NCI-H345 treated with DMSO at 0.1 percent for 48 hours (cell line): ENCODE results near the gene SEZ6L.

ENCODE experiments used
- DNase-seq: peaks from one replicate; lab custom pipeline; 2025; ENCODE audit not compliant: unreplicated experiment; lab: John Stamatoyannopoulos, UW

SEZ6L gene

DNA sequence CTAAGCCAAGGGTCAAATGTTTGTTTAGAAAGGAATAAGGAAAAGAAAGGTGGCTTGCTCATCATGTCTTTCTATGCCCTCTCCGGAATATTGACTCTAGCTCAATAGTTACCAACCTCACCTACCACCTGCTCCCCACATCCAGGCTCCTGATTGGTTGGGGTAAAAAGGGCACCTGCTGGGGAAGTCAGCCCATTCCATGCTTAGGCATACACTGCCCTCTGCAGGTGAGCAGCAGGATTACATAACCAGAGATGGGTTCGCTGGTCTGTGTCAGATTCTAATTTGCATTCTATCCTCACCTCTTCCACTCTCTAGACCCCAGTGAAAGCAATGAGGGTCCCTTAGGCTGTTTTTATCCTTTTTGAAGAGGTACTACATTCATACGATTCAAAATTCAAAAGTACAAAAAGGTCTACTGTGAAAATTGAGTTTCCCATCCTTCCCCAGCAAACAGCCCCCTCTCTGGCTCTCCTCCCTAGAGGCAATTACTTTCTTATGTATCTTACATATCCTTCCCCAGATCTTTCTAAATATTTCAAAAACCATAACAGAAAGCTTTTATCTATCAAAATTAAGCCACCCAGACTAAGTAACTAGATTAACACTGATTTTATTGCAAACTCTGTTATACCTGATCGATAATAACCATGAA lies 161.8 kb downstream of the SEZ6L start:
- peak; percentile 75 for DNase-seq

DNA sequence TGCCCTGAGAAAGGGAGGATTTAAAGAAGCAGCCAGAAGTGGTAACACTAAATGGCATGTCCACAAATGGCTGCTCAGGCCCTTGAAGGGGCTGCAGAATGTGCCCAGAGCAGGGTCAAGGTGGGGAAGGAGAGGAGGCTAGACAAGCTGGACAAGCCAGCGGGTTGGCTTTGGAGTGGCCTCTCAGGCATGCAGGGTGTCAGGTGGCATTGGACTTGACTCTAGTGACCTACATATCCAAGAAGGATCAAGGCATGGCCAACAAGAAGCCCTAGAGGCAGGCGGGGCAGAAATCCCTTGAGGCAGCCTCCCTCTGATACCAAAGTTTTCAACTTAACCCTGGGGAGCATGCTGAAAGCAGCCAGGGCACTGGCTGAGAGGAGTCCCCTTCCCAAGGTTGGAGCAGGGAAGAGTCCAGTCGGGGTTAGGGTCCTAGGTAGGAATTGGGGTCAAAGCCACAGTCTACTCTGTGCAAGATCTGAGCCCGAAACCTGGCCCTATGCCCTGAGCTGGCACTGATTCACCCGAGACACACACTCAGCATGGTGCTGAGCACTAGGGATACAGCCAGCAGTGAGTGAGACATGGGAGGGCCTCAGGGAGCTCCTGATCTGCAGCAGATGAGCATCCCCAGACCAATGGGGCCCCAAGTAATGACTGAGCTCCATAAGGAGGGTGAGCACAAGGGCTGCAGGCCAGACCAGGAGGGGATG lies 164.0 kb downstream of the SEZ6L start:
- DNase-seq: no peak

- no peak for DNase-seq
These were observed 165.0 kb downstream of the SEZ6L start for GRCh38 chr22:26334232-26334631.

DNA sequence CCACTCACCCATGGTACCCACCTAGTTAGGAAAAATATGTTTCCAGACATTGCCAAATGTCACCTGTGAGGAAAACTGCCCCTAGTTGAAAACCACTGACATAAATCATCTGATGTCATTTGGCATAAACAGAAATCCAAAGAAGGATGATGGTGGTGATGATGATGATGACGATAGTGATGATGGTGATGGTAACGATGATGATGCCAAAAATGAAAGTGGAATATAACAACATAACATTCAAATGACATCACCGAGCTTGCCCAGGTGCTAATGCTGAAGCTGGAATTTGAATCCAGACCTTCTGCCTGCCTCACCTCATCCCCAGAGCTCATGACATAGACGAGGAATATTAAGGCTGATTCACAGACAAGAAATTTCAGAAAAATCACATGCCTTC lies 167.5 kb downstream of the SEZ6L start:
- DNase-seq: no peak

DNA sequence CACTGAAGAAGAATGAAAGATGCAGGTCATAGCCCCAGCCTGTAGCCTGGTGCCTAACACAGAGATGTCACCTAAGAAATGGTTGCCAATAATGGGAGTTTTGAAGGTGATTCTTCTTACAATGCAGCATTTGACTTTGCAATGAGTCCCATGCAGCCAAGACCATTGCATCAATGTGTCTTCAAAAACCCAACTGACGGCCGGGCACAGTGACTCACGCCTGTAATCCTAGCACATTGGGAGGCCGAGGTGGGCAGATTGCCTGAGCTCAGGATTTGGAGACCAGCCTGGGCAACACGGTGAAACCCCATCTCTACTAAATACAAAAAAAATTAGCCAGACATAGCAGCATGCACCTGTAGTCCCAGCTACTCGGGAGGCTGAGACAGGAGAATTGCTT lies 170.5 kb downstream of the SEZ6L start:
- DNase-seq: no peak

DNA sequence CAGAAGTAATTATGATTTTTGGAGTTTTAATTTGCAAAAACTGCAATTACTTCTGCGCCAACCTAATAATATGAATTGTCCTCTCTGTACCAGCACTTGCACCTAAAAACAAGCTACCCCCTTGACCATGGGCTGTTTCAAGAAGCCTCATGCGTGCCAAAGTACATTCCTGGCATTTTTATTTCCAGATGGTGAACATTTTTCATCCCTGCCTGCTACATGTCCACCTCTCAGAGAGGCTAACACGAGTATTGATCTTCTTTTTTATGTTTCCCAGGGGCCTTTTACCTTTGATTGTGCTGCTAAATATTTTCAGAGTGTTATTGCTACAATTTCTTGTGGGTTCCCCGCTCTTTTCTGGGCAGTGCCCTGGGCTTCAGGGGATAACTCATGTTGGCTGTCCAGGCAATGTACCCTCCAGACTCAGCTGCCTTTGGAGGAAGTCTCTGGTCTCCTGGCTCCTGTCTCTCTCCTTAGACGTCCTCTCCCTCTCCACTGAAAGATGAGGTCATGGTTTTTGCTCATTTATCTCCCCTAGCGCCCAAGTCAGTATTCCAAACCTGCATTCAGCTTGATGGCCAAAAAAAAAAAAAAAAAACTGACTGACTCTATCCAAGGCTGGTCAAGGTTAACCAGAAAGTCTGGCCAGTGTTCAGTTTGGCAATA lies 173.6 kb downstream of the SEZ6L start:
- no peak for DNase-seq

- DNase-seq: no peak
These were observed 176.2 kb downstream of the SEZ6L start for GRCh38 chr22:26345496-26345895.

DNA sequence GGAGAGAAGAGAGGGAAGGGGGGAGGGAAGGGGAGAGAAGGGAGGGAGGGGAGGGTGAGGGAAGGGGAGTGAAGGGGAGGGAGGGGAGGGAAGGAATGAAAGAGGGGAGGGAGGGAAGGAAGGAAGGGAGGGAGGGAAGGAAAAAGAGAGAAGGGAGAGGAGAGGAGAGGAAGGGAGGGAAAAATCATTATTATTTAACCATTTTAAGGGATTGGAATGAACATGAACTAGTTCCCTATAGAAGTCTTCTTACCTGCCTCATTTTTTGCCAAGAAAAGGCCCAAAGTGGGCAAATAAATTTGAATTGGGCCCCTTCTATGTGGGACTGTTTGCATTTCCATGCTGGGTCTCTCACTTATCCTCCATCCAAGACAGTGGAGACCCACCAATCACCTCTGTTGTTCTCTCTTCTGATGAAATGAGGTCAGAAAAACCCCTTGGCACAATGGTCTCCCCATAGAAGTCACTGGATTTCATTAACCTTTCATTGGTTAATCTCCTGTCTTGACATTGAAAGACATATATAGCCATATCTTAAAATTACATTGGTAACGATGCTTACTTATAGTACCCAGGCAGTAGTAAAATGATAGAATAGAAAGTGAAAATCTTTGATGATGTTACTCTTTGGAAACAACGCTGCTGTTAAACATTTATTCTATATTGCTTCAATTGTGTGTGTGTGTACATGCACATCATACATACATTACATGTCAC lies 179.7 kb downstream of the SEZ6L start:
- DNase-seq: no peak

DNA sequence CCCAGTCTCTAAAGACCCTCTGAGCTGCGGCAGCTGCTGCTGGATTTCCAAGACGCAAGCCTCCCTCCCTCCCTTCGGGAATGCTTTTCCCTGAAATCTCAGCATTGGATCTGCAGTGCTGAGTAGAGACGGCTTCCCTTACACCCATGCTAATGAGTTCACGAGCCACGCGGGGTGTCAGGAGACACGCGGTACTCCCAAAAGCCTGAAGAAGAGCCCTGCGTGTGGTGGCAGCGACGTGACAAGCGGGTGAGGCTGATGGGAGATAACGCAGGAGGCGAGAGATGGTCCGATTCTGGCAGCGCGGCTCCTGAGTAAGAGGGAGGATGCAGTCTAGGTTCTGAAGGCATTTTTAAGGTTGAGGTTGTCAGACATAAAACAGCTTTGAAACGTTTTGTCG lies 185.4 kb downstream of the SEZ6L start:
- no peak for DNase-seq

DNA sequence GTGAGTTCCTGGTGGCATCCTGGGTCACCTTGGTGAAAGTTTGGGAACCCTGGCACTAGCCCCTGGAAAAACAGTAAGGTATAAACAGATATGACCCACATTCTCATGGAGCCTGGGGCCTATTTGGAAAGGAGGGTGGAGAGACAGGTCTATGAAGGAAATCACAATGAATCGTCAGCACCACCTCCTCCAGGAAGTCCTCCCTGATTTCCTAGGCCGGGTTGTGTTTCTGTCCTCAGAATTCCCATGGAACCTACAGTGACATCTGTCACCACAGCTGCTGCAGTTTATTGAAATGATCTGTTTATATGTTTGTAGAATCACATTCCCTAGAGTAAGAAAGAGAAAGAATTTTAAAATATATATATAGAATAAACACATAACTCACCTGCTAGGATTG lies 188.0 kb downstream of the SEZ6L start:
- no peak for DNase-seq

GRCh38 chr22:26357813-26358212 lies 188.6 kb downstream of the SEZ6L start:
- no peak for DNase-seq

DNA sequence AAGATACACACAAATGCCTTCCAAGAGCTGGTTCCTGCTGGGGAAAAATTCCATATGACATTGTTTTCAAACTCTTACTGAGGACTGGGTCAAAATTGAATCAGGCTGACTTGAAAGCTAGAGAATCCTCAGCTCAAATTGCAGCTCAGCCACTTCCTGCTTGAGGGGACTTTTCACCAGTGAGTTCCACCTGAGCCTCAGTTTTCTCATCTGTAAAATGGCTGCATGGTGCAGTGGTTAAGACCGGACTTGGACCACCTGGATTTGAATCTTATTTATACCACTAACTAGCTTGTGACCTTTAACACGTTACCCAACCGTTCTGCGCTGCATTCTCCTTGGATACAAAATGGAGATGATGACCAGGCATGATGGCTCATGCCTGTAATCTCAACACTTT lies 189.9 kb downstream of the SEZ6L start:
- DNase-seq: no peak

GRCh38 chr22:26360169-26360885 lies 191.1 kb downstream of the SEZ6L start:
- DNase-seq: peak; percentile 8

- DNase-seq: no peak
These were observed 193.2 kb downstream of the SEZ6L start for GRCh38 chr22:26362471-26362870.

DNA sequence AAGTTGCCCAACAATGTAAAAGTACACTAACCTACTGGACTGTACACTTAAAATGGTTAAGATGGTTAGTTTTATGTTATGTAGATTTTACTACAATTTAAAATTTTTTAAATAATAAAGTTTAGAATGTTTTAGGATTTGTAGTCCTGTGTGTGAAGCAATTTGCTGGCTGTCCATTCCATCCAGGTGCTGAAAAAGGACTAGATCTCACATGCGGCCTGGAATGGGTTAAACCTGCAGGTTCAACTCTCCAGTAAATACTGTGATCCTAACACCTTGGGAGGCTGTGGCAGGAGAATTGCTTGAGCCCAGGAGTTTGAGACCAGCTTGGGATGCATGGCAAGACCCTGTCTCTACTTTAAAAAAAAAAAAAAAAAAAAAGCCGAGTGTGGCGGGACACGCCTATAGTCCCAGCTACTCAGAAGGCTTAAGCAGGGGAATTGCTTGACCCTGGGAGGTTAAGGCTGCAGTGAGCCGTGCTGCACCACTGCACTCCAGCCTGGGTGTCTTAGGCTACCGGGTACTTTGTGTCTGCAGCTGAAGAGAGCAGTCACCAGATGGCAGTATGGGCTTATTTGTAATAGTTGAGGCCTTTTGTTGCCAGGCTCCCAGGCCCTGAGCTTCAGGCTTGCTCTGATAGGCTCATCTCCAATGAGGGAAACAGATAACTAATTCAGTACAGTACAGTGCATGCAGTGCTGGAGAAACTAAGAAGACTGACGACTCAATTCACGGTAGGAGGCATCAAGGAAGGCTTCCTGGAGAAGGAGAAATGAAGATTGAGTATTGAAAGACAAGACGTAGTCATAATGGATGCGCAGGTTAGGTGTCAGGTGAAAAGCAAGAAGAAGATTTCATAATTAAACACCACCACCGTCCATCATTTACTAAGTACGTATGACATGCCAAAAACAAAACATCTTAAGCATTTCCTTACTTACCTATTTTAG lies 195.1 kb downstream of the SEZ6L start:
- peak; percentile 42 for DNase-seq

DNA sequence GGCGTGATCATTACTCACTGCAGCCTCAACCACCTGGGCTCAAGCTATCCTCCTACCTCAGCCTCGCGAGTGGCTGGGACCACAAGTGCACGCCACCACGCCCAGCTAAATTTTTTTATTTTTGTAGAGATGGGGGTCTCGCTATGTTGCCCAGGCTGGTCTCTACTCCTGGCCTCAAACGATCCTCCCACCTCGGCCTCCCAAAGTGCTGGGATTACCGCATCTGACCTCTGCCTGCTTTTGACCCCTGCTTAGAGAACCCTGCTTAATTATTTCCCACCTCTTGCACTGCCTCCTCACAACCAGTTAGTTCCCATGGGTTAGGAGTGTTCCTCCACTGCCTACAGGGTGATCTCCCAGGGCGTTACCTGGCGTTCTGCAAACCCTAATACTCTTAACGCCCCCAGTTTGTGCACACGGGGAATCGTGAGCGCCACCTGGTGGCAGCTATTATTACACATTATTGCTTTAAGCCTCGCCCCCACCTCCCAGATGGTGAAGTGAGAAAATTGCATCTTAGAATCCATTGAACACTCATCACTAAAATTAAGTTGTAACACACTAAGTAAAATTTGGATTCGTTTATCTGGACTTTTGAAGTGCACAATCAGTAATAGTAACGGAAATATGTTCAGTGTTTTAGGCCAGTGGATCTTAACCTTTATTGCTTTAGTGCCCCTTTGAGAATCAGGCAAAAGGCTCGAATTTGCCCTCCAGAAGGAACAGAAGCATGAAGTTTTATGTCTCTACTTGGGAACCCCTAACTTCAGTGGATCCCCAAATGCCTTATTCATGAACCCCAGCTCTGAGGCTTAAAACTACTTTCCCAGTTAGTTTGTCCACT lies 198.4 kb downstream of the SEZ6L start:
- DNase-seq: peak; percentile 0

DNA sequence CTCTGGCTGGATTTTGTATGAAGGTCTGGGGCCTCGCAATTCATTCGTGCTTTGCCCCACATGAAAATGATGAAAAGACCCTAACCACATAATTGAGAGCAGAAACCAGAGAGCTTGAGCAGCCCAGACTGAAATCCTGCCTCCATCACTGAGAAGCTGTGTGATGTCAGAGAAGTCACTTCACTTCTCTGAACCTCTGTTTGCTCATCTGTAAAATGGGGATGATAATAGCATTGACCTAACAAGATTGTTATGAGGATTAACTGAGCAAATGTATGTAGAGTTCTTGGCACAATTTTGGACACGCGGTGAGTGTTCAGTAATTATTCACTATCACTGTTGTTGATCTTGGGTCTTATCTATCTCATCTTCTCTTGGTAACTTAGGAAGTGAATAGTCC lies 203.6 kb downstream of the SEZ6L start:
- no peak for DNase-seq

DNA sequence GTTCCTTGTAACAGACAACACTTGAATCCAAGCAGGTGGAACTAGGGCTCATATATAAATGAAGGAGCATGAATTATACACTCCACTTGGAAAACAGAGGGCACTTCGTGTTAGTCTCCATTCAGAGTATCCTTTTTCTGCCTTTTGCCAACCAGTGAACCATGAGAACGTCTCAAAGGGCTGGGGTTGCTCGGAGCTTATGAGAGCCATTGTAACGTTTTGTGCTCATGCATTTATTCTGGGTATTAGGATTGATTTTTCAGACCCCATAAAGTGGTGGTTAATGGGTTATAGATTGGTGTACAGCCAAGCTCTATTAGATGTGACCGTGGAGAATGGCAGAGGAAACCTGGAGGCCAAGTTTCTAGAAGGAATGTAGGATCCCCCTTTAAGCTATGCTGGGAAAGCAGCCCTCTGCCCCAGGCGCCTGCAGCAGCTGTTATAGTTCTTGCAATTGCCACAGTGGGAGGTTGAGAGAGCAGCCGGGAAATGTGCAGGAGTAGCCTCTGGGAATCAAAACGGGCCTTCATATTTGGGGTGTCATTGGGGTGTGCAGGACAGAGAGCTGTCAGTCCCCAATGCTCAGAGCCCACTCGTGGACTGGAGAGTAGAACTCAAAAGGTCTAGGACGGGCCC lies 205.2 kb downstream of the SEZ6L start:
- peak; percentile 1 for DNase-seq
